ENCODE data around the gene SLAMF8.
A peak's percentile ranks its signal among the peaks of the same experiment; 100 is the strongest.

DNA sequence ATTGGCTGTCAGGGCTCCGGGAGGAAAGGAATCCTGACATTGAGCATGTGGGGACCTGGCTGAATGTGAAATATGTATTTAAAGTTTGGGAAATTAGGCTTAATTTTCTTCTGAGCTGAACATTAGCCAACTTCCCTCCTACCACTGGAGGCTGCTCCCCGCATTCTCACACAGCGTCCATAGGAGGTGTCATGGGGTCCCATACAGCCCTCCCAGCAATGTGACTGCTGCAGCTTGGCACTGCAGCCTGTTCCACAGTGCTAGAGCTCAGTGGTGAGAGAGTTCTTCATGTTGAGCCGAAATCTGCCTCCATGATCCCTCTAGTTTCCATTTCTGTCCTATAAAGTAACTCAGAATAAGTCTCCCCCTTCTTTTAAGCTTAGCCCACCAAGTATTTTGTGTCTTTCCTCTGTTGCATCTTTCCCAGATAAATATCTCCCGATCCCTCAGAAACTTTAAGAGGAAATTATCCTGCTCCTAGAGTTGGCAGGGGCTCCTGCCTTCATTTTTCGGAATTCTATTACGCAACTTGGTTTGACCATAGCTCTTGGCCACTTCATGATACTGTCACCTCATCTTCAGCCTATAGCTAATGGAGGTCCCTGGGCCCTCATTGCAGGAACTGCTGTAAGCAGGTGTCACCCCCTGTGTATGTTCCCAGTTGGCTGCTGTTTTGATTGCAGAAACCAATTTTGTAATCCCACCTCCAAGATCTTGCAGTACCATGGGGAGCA is 22.6 kb upstream of the SLAMF8 start:
- TF ChIP-seq, protein P1, sequence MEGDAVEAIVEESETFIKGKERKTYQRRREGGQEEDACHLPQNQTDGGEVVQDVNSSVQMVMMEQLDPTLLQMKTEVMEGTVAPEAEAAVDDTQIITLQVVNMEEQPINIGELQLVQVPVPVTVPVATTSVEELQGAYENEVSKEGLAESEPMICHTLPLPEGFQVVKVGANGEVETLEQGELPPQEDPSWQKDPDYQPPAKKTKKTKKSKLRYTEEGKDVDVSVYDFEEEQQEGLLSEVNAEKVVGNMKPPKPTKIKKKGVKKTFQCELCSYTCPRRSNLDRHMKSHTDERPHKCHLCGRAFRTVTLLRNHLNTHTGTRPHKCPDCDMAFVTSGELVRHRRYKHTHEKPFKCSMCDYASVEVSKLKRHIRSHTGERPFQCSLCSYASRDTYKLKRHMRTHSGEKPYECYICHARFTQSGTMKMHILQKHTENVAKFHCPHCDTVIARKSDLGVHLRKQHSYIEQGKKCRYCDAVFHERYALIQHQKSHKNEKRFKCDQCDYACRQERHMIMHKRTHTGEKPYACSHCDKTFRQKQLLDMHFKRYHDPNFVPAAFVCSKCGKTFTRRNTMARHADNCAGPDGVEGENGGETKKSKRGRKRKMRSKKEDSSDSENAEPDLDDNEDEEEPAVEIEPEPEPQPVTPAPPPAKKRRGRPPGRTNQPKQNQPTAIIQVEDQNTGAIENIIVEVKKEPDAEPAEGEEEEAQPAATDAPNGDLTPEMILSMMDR (IDR thresholded peaks at IDR 0.05; ENCODE audit: low read depth, low read length), result peak; percentile 31
- TF ChIP-seq POLR2A (IDR thresholded peaks at IDR 0.05; ENCODE audit: extremely low read depth, insufficient read length), result no peak
- TF ChIP-seq, protein P2, sequence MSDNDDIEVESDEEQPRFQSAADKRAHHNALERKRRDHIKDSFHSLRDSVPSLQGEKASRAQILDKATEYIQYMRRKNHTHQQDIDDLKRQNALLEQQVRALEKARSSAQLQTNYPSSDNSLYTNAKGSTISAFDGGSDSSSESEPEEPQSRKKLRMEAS (IDR thresholded peaks at IDR 0.05; ENCODE audit: low read depth, low read length), result no peak

All from NB4 (cell line).